IPS-18c (cell line): ENCODE results near the gene RAN.
A peak's percentile ranks its signal among the peaks of the same experiment; 100 is the strongest.

Experiments
- H3K4me3 ChIP-seq: 2 replicates; pipeline ENCODE4 v1.7.0; 2013; ENCODE audit warnings: low read depth, mild to moderate bottlenecking, low read length, moderate library complexity; ENCODE audit not compliant: insufficient read depth
- H3K9me3 ChIP-seq: one replicate; pipeline ENCODE4 v1.6.1; 2013; ENCODE audit warnings: mild to moderate bottlenecking, low read length, moderate library complexity; ENCODE audit not compliant: control insufficient read depth, insufficient read depth

Gene RAN

DNA sequence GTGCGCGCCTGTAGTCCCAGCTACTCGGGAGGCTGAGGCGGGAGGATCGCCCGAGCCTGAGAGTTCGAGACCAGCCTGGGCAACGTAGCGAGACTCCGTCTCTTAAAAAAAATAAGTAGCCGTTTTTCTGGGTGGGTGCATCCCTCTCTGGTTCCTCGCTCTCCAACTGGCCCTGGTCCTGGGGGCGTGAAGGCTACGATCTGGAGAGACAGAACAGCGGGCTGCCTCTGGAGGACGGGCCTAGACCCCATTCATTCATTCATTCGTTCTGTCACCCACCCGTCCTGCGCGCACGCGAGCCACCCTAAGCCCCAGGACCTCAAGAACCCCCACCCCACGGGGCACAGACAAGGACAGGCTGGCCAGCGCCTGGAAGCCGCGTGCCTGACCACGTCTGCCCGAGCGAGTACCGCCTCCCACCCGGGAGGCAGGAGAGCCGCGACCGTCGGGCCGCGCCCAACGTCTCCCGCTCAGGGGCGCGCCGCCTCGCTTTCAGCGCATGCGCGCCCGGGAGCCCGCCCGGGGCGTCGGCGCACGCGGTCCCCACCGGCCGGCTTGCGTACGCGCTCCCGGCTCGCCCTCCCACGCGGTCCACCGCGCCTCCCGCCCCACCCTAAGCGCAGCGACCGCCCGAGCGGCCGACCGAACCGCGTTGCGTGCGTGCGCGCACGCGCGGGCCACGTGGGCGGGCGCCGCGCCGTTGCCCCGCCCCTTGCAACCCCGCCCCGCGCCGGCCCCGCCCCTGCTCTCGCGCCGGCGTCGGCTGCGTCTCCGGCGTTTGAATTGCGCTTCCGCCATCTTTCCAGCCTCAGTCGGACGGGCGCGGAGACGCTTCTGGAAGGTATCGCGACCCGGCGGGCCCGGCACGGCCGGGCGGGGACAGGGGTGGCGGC is at the start of gene RAN:
TSS of gene RAN (plus strand) at position 781 of the 893 bp plus-strand sequence. CDS start 528 bp downstream, outside the sequence.
- H3K4me3 ChIP-seq: peak within 1 kb of the TSS; percentile 74
- no peaks in the 10 kb centered on the region for H3K9me3 ChIP-seq

DNA sequence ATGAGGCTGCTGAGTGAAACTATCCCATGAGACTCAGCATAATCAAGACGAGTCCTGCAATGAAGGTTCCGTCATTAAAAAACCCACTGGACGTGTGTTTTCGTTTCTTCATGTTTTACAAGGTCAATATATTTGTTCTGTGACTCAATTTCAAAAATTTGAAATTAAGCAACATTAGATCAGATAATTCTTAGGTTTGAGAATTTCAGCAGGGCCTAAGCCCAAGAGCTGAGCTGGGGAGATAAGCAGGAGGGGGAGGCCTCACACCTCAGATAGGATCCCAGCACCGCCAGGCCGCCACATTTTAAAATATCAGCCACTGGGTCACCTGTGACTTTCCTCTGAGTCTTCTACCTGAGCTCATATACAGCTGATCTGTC is 46.1 kb upstream of the RAN start:
- no peak overlapping the region for H3K4me3 ChIP-seq
- H3K9me3 ChIP-seq: peaks cover 2% of the 10 kb centered on the region

DNA sequence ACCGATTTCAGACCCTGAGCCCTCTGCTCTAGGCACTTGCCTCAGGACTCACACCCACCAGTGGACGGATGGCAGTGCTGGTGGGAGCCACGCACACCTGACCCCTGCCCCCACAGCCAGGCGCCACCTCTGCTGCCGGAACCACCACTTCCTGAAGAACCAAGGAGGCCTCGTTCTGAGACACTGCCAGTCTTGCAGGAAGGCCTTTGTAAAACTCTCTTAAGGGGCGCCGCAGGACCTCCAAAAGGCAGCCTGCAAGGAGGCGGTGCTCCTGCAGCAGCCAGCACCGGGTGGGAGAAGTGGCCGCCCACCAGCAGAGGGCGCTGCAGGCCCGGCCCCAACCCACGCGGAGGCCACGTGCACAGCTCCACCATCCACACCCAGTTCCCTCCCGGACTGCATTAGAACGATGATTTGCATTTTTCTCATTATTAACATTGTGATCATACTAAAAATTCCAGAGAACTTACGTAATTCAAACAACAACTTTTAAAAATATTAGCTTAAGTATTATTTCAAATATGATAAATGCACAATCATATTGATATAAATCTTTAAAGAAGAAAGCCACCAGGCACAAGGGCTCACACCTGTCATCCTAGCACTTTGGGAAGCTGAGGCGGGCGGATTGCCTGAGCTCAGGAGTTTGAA is 45.6 kb upstream of the RAN start:
- no peak overlapping the region for H3K4me3 ChIP-seq
- H3K9me3 ChIP-seq: peaks cover 2% of the 10 kb centered on the region

DNA sequence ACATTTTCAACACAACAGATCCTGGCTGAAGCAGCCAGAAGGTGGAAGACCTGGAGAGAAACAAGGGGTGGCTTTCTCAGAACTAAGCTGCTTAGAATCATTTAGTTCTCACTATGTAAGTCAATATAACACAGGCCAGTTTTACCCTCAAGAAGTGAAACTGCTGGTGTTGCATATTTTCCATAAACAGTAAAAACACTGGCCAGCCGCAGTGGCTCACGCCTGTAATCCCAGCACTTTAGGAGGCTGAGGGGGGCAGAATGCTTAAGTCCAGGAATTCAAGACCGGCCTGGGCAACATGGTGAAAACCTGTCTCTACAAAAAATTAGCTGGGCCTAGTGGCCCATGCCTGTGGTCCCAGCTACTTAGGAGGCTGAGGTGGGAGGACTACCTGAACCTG is 44.4 kb upstream of the RAN start:
- H3K4me3 ChIP-seq: no peak overlapping the region
- H3K9me3 ChIP-seq: peaks cover 2% of the 10 kb centered on the region

DNA sequence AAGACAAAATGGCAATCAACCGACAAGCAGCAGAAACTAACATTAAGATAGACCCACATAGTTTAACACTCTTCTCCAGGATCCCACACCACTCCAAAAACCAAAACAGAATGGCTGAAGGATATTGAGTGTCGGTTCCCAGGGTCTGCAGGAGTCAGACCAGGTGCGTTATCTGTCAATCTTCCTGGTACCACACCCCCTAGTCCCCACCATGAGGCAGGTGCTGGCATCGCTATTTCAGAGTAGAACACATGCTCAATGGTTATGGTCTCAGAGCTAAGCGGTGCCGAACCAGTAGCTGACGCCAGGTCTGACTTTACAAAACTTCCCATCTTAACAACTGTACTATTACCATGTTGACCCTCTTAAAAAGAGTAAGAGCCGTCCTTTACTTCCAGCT is 43.0 kb upstream of the RAN start:
- Histone ChIP-seq H3K4me3 (no peak overlapping the region), H3K9me3 (peaks cover 2% of the 10 kb centered on the region)

DNA sequence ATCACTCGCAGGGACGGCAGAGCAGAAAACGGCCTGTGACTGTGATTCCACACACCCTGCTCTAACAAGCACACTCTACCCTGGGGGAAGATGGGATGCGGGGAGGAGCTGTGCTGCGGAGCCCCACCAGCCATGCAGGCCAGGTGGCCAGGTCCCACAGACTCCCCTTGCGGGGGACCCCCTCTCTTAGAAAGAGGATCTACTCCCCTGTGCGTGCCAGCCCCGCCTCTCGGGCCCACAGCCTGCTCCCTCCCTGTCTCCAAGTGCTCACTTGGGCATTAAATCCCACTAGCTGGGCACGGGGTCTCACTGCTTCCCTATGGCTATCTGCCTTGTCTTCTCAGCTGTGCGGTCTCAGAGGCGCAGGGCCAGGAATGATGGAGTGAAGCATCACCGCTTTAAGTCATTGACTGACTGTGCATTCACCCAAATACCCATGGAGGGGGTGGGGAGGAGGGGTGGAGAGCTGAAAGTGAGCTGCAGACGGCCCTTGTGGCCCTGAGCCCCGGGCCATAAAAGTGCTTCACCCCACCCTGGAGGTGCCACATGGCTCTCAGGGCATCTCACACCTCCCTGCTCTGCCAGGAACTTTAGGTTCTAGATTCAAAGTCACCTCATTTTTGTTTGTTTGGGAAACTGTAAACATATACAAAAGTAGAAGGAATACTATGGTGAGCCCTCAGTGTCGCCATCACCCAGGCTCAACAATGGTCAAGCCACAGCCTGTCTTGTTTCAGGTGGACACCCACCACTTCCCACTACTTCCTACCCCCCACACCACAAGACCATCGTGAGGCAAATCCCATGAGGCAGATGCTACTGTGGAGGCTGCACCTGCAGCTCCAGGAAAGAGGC is 42.2 kb upstream of the RAN start:
- H3K4me3 ChIP-seq: no peak overlapping the region
- H3K9me3 ChIP-seq: peaks cover 2% of the 10 kb centered on the region

DNA sequence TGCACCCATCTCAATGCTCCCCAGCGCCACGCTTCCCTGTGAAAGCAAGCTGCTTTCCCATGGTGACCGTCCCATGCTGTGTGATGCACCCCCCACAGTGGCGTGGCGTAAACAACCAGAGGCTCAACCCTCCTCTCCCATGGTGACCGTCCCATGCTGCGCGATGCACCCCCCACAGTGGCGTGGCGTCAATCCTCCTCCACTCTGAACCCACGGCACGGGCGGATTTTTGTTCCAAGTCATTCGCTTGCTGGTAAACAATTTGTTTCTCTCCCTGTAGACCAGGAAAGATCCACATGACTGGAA is 41.7 kb upstream of the RAN start:
- Histone ChIP-seq H3K9me3 (peaks cover 2% of the 10 kb centered on the region), H3K4me3 (no peak overlapping the region)

DNA sequence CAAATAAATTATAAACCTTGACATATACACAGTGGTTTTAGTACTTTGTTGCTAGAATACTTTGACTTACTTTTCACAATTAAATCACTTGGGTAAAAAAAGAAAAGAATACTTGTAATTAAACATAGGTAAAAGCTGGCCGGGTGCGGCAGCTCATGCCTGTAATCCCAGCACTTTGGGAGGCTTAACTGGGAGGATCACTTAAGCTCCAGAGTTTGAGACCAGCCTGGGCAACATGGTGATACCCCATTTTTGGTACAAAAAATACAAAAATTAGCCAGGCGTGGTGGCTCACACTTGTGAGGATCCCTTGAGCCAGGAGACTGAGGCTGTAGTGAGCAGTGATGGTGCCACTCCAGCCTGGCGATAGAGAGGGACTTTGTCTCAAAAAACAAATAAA is 40.6 kb upstream of the RAN start:
- Histone ChIP-seq H3K9me3 (peaks cover 2% of the 10 kb centered on the region), H3K4me3 (no peak overlapping the region)

DNA sequence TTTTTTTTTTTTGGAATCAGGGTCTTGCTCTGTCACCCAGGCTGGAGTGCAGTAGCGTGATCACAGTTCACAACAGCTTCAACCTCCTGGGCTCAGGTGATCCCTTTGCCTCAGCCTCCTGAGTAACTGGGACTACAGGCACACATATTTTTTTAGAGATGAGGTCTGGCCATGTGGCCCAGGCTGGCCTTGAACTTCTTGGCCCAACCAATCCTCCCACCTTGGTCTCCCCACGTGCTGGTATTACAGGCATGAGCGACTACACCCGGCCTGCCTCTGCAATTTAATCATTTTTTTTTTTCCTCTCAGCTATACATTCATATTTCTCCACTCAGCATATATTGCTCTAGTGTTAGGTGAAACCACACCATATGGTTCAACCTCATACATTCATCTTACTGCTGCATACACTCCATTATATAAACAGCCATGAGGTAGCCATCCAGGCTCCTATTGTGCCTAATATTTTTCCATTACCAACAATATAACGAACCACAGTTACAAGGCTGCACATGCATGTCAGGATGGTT is 39.9 kb upstream of the RAN start:
- H3K4me3 ChIP-seq: no peak overlapping the region
- H3K9me3 ChIP-seq: no peaks in the 10 kb centered on the region

DNA sequence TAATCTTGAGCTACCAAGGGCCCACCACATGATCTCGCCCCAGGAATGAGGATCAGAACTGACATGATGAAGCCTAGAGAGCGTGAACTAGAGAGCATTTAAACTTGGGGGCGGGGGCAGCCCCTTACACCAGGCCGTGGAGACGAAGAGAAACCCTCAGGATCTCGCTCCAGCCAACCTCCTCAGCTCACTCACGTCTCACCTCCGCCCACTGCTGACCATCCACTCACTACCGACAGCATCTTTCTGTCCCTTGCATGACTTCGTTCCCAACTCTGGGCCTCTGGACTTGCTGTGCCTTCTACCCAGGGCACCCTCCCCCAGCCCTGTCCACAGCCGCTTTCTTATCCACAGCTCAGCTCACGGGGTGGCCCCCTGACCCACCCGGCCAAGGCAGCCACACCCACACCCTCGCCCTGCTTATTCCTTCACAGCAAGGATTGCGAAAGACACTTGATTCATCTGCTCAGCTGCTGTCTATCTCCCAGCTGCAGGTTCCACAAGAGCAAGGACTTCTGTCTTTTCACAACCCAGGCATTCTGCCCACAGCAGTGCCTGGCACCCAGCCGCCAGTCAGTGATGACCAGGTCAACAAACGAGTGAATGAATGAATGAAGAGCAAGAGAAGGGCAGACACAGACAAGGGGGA is 39.2 kb upstream of the RAN start:
- H3K4me3 ChIP-seq: no peak overlapping the region
- no peaks in the 10 kb centered on the region for H3K9me3 ChIP-seq

DNA sequence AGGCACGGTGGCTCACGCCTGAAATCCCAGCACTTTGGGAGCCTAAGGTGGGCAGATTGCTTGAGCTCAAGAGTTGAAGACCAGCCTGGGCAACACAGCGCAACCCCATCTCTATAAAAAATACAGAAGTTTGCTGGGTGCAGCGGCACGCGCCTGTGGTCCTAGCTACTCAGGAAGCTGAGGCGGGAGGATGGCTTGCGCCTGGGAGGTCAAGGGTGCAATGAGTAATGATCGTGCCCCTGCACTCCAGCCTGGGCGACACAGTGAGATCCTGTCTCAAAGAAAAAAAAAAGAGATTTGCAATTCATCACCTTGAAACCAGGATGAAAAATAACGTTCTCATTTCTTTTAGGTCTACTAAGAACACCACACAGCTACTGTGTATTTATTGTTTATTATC is 36.9 kb upstream of the RAN start:
- Histone ChIP-seq H3K4me3 (no peak overlapping the region), H3K9me3 (no peaks in the 10 kb centered on the region)

DNA sequence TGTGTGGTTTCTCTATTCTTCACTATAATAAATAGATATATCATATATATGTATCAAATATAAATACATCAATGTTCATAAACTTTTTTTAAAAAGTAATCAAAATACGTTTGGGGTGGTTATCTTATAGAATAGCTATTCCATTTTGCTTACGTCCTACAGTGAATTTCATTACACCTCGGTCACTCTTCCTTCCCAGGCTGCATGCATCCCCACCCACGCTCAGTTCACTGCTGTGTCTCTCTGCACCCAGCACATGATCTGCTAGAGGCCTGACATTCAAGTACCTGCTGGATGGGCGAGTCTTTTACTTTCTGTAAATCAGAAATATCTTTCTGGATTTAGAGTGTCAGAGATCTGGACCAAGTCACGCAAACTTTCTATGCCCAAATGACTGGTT is 36.4 kb upstream of the RAN start:
- Histone ChIP-seq H3K4me3 (no peak overlapping the region), H3K9me3 (no peaks in the 10 kb centered on the region)

DNA sequence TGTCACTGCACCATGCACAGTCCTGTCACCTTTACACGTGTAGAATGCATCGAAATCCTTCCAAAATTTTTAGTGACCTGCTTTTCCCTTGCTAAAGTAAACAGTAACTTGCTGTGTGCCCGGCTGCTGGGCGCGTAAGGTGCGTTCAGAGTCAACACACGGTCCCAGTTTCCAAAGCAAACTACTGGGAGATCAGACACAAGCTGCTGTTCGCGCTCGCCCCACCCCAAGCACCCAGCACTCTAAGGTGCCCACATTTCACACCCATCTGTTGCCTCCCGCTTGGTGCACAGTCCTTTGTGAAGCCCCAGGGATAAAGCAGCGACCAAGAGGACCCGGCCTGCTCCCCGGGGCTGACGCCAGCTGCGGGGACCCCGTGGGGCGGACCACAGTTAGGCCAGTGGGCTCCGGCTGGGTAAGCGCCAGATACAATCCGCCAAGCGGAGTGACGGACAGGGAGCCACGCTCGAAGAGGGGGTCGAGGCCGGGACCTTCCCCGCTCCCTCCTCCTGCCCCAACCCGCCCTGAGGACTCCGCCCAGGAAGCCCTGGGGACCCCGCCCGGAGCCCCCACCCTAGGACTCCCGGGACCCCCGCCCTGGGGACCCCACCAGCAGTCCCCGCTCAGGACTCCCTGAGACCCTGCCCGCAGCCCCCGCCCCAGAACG is 33.4 kb upstream of the RAN start:
- Histone ChIP-seq H3K4me3 (peak overlapping the region; percentile 77), H3K9me3 (no peaks in the 10 kb centered on the region)

DNA sequence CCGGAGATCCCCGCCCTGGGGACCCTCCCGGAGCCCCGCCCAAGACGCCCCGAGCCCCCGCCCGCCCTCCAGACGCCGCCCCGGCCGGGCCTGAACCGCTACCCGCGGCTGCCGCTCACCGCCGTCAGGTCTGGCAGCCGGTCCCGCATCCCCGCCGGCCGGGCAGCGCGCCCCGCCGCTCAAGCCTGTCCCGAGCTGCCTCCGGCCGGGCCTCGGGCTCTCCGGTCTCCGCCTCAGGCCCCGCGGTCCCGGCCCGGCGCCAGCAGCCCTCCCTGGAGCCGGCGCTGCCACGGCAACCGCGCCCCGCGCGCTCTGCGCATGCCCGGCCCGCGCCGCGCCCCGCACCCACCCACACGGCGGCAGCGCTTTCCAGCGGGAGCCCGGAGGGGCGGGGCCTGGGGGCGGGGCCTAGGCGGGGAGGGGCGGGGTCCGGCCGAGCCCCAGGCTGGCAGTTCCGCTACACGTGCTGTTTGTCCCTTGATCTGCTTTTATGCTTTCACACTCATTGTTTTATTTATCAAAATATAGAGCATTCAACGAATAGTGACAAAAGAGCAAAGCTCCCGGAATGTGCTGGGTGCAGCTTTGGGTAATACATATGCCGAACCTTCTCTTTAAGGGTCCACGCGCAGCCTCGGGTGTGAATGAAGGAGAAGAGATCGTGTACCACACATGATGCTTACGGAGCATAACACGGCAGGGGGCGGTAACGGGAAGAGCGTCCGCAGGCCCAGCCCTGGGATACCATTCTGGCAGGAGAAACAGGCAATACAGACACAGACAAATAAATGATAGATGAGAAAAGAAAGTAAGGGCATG is 32.7 kb upstream of the RAN start, which contains the start of gene STX2:
TSS of gene STX2 (minus strand) at position 300 of the 819 bp plus-strand sequence. CDS start at position 149, 151 bp downstream.
- Histone ChIP-seq H3K4me3 (peak within 1 kb of the TSS; percentile 77), H3K9me3 (no peaks in the 10 kb centered on the region)

DNA sequence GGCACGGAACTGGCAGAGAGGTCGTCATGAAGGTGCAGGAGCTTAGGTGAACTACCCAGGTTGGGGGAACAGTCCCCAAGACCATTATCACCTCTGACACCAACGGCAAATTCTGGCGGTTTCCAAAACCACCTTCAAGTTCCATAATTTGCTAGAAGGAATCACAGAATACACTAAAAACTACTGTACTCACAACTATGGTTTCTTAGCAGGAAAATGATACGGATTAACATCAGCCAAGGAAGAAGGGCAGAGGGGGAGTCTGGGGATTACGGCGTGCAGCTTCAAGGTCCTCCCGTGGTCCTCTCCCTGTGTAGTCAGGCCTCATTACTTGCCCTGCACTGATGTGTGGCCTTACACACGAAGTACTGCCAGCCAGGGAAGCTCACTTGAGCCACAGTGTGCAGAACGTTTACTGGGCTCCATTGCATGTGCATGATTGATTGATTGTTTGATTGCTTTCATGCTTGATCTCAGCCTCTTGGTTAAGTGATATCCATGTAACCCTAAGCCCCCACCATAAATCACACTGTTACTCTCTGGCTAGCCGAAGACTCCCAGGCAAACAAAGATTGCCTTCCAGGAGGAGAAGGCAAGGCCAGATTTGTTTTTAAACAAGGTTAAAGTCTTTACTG is 32.0 kb upstream of the RAN start:
- H3K4me3 ChIP-seq: peak overlapping the region; percentile 28; the same call in 1 of the 2 replicates
- no peaks in the 10 kb centered on the region for H3K9me3 ChIP-seq
